22Rv1 (cell line): ENCODE data around the gene PARD3B.

ENCODE experiments used
- CTCF ChIP-seq: fragments of 450-650 bp; IDR thresholded peaks from 2 replicates; pipeline ENCODE4 v1.5.1; 2017; ENCODE audit warnings: mild to moderate bottlenecking
- ZFX ChIP-seq: fragments of 450-650 bp; IDR thresholded peaks from 2 replicates; pipeline ENCODE4 v1.6.1; 2017; ENCODE audit warnings: antibody characterized with exemption, borderline replicate concordance

- TF ChIP-seq CTCF (no peak), ZFX (no peak)
Observed at GRCh38 chr2:205293559-205293958, 748.3 kb downstream of the PARD3B start.
